Mesendoderm (in vitro differentiated cells): ENCODE measurements around the gene AQP12A.

Experiments
- DNase-seq: peaks from one replicate; pipeline ENCODE4 v3.0.0; 2013
- H2AK5ac ChIP-seq: 2 replicates; pipeline ENCODE4 v1.6.1; 2013; ENCODE audit warnings: low read length, inconsistent platforms
- H2BK120ac ChIP-seq: 2 replicates; pipeline ENCODE4 v1.6.1; 2013; ENCODE audit warnings: low read depth, mild to moderate bottlenecking, low read length, moderate library complexity, mixed read lengths
- H2BK15ac ChIP-seq: replicated peaks from 2 replicates; pipeline ENCODE4 v1.6.1; 2013; ENCODE audit warnings: low read depth, mild to moderate bottlenecking, moderate library complexity
- H2BK5ac ChIP-seq: 2 replicates; pipeline ENCODE4 v1.6.1; 2013; ENCODE audit warnings: low read length, inconsistent platforms
- H3K18ac ChIP-seq: 2 replicates; pipeline ENCODE4 v1.6.1; 2013; ENCODE audit warnings: mild to moderate bottlenecking, low read length, mixed read lengths
- H3K23ac ChIP-seq: one replicate; pipeline ENCODE4 v1.6.1; 2013; ENCODE audit warnings: low read length
- H3K27ac ChIP-seq: 2 replicates; pipeline ENCODE4 v1.5.1; 2013; ENCODE audit warnings: low read depth, mild to moderate bottlenecking, inconsistent platforms, low read length, moderate library complexity
- H3K27me3 ChIP-seq: 2 replicates; pipeline ENCODE4 v1.6.1; 2013; ENCODE audit warnings: low read length, control low read depth, mild to moderate bottlenecking, inconsistent platforms; ENCODE audit not compliant: insufficient read depth, poor library complexity
- H3K36me3 ChIP-seq: 2 replicates; pipeline ENCODE4 v1.6.1; 2013; ENCODE audit warnings: low read length, inconsistent platforms; ENCODE audit not compliant: control insufficient read depth, insufficient read depth
- H3K4ac ChIP-seq: one replicate; pipeline ENCODE4 v1.6.1; 2013; ENCODE audit warnings: low read depth, mild to moderate bottlenecking, low read length, moderate library complexity
- H3K4me1 ChIP-seq: 2 replicates; pipeline ENCODE4 v1.6.1; 2013; ENCODE audit warnings: low read depth, low read length, inconsistent platforms; ENCODE audit not compliant: control insufficient read depth
- H3K4me2 ChIP-seq: 2 replicates; pipeline ENCODE4 v1.6.1; 2013; ENCODE audit warnings: low read length
- H3K4me3 ChIP-seq: 2 replicates; pipeline ENCODE4 v1.5.1; 2013; ENCODE audit warnings: mild to moderate bottlenecking, low read length
- H3K56ac ChIP-seq: one replicate; pipeline ENCODE4 v1.6.1; 2013; ENCODE audit warnings: low read length
- H3K79me1 ChIP-seq: 2 replicates; pipeline ENCODE4 v1.6.1; 2013; ENCODE audit warnings: low read length, inconsistent platforms
- H3K79me2 ChIP-seq: 2 replicates; pipeline ENCODE4 v1.6.1; 2013; ENCODE audit warnings: mild to moderate bottlenecking, low read length; ENCODE audit not compliant: control insufficient read depth, insufficient read depth
- H3K9ac ChIP-seq: 2 replicates; pipeline ENCODE4 v1.6.1; 2013; ENCODE audit warnings: low read length, inconsistent platforms
- H4K5ac ChIP-seq: one replicate; pipeline ENCODE4 v1.6.1; 2013; ENCODE audit warnings: low read length
- H4K8ac ChIP-seq: one replicate; pipeline ENCODE4 v1.6.1; 2013; ENCODE audit warnings: low read depth, mild to moderate bottlenecking, control low read depth, low read length, moderate library complexity
- WGBS: extraction: QIAGEN DNeasy Blood & Tissue Kit; methylation state at CpG from one replicate; pipeline ENCODE4 v1.1.7; 2013; ENCODE audit warnings: low lambda C conversion rate, missing lambda C conversion rate; ENCODE audit not compliant: insufficient coverage; ENCODE audit errors: extremely low coverage; 5-methylcytosine and 5-hydroxymethylcytosine counted together

Gene AQP12A

DNA sequence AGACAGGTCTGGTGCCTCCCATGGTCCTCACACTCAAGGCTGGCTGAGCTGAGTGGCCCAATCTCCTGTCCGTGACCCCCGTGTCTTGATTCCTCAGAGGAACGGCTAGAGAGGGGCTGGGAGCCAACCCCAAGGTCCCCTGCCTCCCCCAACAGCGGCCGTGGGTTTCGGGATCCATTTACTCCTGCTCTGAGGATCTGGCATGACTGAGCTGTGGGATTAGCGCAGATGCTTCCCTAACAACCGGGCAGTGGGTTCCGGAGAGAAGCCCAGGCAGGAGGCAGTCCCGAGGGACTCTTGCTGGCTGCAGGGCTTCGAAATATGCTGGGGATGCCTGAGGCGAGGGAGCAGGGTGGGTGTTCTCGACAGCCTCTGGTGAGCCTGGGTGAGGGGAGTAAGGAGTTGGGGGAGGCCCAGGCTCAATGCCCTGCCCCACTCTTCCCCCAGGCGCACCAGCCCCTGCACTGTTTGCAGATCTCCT is 47.5 kb upstream of the AQP12A start:
- no peak overlapping the region for H2BK5ac ChIP-seq
- no peak overlapping the region for H3K56ac ChIP-seq
- WGBS = no CpG with 5 or more reads among the region's 14 CpGs
- no peak overlapping the region for H2AK5ac ChIP-seq
- no peak overlapping the region for H3K23ac ChIP-seq
- no peak overlapping the region for H3K4me3 ChIP-seq
- H3K79me1 ChIP-seq = no peaks in the 10 kb centered on the region
- H4K8ac ChIP-seq = no peak overlapping the region
- H3K36me3 ChIP-seq = no peaks in the 10 kb centered on the region
- no peak overlapping the region for H3K18ac ChIP-seq
- no peak overlapping the region for H3K27ac ChIP-seq
- no peak overlapping the region for H2BK120ac ChIP-seq
- H3K4me1 ChIP-seq = no peaks in the 10 kb centered on the region
- DNase-seq = no peak
- no peak overlapping the region for H3K4me2 ChIP-seq
- H2BK15ac ChIP-seq = no peak overlapping the region
- H3K9ac ChIP-seq = no peak overlapping the region
- no peak overlapping the region for H4K5ac ChIP-seq
- H3K27me3 ChIP-seq = no peaks in the 10 kb centered on the region
- no peaks in the 10 kb centered on the region for H3K79me2 ChIP-seq
- H3K4ac ChIP-seq = no peak overlapping the region

DNA sequence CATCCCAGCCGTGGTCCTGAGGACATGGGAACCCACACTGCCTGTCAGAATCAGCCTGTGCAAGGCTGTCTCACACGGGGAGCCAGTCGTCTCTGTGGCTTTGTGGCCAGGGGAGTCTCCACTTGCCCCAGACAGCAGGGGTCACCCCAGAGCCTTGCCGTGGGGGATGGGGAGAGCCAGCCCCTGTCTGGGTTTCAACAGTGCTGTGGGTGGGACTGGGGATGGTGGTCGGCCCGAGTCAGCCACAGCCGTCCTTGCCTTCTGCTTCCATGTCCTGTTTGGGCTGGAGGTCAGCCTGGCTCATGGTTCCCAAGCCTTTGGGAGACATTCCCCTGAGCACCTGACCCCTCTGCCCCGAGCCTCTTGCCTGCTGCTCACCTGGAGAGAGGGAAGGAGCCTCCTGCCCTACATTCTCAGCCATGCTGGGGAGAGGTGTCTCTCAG is 46.8 kb upstream of the AQP12A start:
- Histone ChIP-seq H3K56ac (no peak overlapping the region), H3K4ac (no peak overlapping the region), H3K23ac (no peak overlapping the region), H2BK120ac (no peak overlapping the region), H3K9ac (no peak overlapping the region), H3K18ac (no peak overlapping the region), H4K5ac (no peak overlapping the region), H3K79me2 (no peaks in the 10 kb centered on the region), H3K79me1 (no peaks in the 10 kb centered on the region), H2BK5ac (no peak overlapping the region), H3K27ac (no peak overlapping the region), H3K4me3 (no peak overlapping the region), H3K4me1 (no peaks in the 10 kb centered on the region), H2BK15ac (no peak overlapping the region), H4K8ac (no peak overlapping the region), H3K4me2 (no peak overlapping the region), H3K36me3 (no peaks in the 10 kb centered on the region), H2AK5ac (no peak overlapping the region), H3K27me3 (no peaks in the 10 kb centered on the region)
- no peak for DNase-seq
- no CpG with 5 or more reads among the region's 8 CpGs for WGBS

DNA sequence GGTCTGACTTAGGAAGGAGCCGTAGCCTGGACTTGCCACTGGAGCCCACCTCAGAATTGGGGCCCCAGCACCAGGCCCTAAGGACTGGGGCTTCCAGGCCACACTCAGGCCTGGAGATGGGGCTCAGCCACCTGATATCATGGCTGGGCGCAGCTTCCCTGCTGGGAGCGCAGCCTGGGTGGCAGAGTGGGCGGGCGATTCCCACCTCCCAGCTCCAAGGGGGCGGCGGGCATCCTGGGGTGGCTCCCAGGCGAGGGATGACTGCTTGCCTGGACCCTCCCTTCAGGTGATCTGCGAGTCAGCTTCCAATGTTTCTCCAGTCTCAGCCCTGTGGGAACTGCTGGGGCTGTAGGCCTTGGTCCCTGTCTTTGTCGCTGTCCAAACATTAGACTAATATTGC is 46.3 kb upstream of the AQP12A start:
- no peak overlapping the region for H2BK120ac ChIP-seq
- no peaks in the 10 kb centered on the region for H3K36me3 ChIP-seq
- no peak overlapping the region for H2BK15ac ChIP-seq
- H3K18ac ChIP-seq = no peak overlapping the region
- H3K4me1 ChIP-seq = no peaks in the 10 kb centered on the region
- no peak overlapping the region for H3K9ac ChIP-seq
- H3K23ac ChIP-seq = no peak overlapping the region
- no peak overlapping the region for H3K4me2 ChIP-seq
- no peaks in the 10 kb centered on the region for H3K79me2 ChIP-seq
- no peak overlapping the region for H3K56ac ChIP-seq
- H3K27ac ChIP-seq = no peak overlapping the region
- no peak for DNase-seq
- no peak overlapping the region for H2AK5ac ChIP-seq
- no peak overlapping the region for H3K4ac ChIP-seq
- no CpG with 5 or more reads among the region's 10 CpGs for WGBS
- no peak overlapping the region for H3K4me3 ChIP-seq
- H3K79me1 ChIP-seq = no peaks in the 10 kb centered on the region
- H3K27me3 ChIP-seq = no peaks in the 10 kb centered on the region
- no peak overlapping the region for H2BK5ac ChIP-seq
- no peak overlapping the region for H4K8ac ChIP-seq
- H4K5ac ChIP-seq = no peak overlapping the region

DNA sequence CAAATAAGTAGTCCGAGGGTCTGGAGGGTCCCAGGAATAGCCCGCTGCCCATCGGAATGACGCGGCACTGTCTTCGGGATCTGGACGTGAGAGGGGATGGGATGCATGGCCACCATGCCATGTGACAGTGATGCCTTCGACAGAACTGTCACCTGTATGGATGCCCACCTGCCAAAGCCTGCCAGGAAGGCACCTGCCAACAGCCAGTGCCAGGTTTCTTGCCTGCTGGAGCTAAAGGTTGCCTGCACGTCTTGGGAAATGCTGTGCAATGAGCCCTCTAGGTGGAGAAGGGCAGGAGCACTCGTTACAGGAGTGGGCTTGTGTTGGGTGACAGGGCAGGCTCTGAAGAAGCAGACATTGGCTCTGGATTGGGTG is 45.9 kb upstream of the AQP12A start:
- Histone ChIP-seq H3K27ac (no peak overlapping the region), H3K4me2 (no peak overlapping the region), H2BK15ac (no peak overlapping the region), H2BK5ac (no peak overlapping the region), H4K8ac (no peak overlapping the region), H2BK120ac (no peak overlapping the region), H3K79me1 (no peaks in the 10 kb centered on the region), H3K4me3 (no peak overlapping the region), H2AK5ac (no peak overlapping the region), H3K56ac (no peak overlapping the region), H3K36me3 (no peaks in the 10 kb centered on the region), H3K9ac (no peak overlapping the region), H3K4ac (no peak overlapping the region), H3K27me3 (no peaks in the 10 kb centered on the region), H3K23ac (no peak overlapping the region), H3K18ac (no peak overlapping the region), H3K79me2 (no peaks in the 10 kb centered on the region), H4K5ac (no peak overlapping the region), H3K4me1 (no peaks in the 10 kb centered on the region)
- no peak for DNase-seq
- WGBS = no CpG with 5 or more reads among the region's 10 CpGs

DNA sequence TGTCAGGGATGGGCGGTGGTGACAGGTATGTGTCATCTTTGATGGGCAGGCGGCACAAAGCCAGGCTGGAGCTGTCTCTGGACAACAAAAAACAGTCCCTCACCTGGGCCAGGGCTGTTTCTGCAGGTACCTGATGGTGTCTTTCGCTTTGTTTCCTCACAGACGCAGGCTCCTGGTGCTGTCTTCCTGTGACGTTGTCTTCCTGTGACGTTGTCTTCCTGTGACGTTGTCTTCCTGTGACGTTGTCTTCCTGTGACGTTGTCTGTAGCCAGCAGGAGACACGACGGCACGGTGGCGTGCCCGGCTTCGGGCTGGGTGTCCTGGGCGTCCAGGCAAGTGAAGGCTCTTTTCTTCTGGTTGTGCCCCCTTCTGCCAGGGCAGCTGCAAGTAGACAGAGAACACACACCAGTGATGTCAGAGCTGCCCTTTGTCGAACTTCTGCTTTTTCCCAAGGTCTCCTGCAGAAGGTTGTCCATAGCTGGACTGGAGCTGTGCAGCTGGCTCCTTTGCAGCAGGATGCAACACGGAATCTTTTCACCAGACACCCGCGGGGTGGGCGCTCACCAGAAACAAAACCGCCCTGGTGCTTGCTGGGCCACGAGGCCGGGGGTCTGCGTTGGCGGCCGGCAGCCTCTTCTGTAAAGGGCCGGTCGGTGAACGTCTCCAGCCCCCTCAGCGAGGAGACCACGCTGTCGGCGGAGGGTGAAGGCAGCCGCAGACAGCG is 45.3 kb upstream of the AQP12A start:
- no peak overlapping the region for H3K9ac ChIP-seq
- H2BK15ac ChIP-seq = no peak overlapping the region
- no peak overlapping the region for H3K4me2 ChIP-seq
- no peak overlapping the region for H2BK120ac ChIP-seq
- no peak overlapping the region for H4K5ac ChIP-seq
- H3K4ac ChIP-seq = no peak overlapping the region
- no peaks in the 10 kb centered on the region for H3K79me2 ChIP-seq
- DNase-seq = no peak
- no peak overlapping the region for H4K8ac ChIP-seq
- no peaks in the 10 kb centered on the region for H3K36me3 ChIP-seq
- WGBS = no CpG with 5 or more reads among the region's 36 CpGs
- no peak overlapping the region for H2AK5ac ChIP-seq
- H3K4me1 ChIP-seq = no peaks in the 10 kb centered on the region
- no peak overlapping the region for H2BK5ac ChIP-seq
- no peaks in the 10 kb centered on the region for H3K79me1 ChIP-seq
- no peak overlapping the region for H3K27ac ChIP-seq
- no peak overlapping the region for H3K4me3 ChIP-seq
- H3K18ac ChIP-seq = no peak overlapping the region
- H3K27me3 ChIP-seq = no peaks in the 10 kb centered on the region
- no peak overlapping the region for H3K56ac ChIP-seq
- H3K23ac ChIP-seq = no peak overlapping the region
